Heart right ventricle (tissue), 16 donors: Measurements from ENCODE around the gene MUC4. TPM values are rescaled to one million over a fixed set of nuclear protein-coding genes. Genes with fewer than 3 reads are reported as not detected.

ENCODE experiments used
- ATAC-seq, 8 donors: fragments of 200-7000 bp; cut with Tn5 transposase; one replicate each; pipeline ENCODE4 v1.9.1; 2020; ENCODE audit warnings: mild to moderate bottlenecking in 8 of 8, moderate library complexity in 8 of 8, moderate number of reproducible peaks in 1 of 8
- DNase-seq, 2 donors: peaks; one replicate each; pipeline ENCODE4 v3.0.0-alpha.2; 2020
- H3K27ac ChIP-seq, 10 donors: fragments of 200-600 bp; sonication (generic) in 2 of 10; one replicate each; pipeline versions ENCODE4 v1.5.0 to v1.8.0; 2020 to 2022; ENCODE audit warnings: mild to moderate bottlenecking in 3 of 10
- H3K27me3 ChIP-seq, 7 donors: fragments of 200-600 bp; one replicate each; pipeline ENCODE4 v1.8.0; 2021 to 2022; ENCODE audit warnings: mild to moderate bottlenecking in 2 of 7
- H3K36me3 ChIP-seq, 9 donors: fragments of 200-600 bp; sonication (generic) in 1 of 9; one replicate each; pipeline versions ENCODE4 v1.5.0 to v1.8.0; 2020 to 2022; ENCODE audit warnings: mild to moderate bottlenecking in 2 of 9
- H3K4me1 ChIP-seq, 9 donors: fragments of 200-600 bp; sonication (generic) in 1 of 9; one replicate each; pipeline versions ENCODE4 v1.5.0 to v1.8.0; 2020 to 2022; ENCODE audit warnings: mild to moderate bottlenecking in 4 of 9
- H3K4me3 ChIP-seq, 10 donors: fragments of 200-600 bp; sonication (generic) in 2 of 10; one replicate each; pipeline versions ENCODE4 v1.5.0 to v1.8.0; 2020 to 2022; ENCODE audit warnings: mild to moderate bottlenecking in 7 of 10, moderate library complexity in 2 of 10
- H3K9me3 ChIP-seq, 11 donors: fragments of 200-600 bp in 10 of 11; sonication (generic) in 2 of 11; one replicate each; pipeline versions ENCODE4 v1.5.0 to v1.8.0; 2013 to 2022; ENCODE audit warnings: mild to moderate bottlenecking in 2 of 11, control low read depth in 1 of 11, moderate library complexity in 1 of 11
- CTCF ChIP-seq, 9 donors: fragments of 200-600 bp; sonication (generic) in 2 of 9; IDR thresholded peaks; one replicate each; pipeline versions ENCODE4 v1.5.0 to v1.8.0; 2021 to 2022; ENCODE audit warnings: antibody characterized with exemption in 9 of 9, mild to moderate bottlenecking in 5 of 9, moderate library complexity in 1 of 9
- WGBS, 2 donors: extraction: QIAGEN DNeasy Blood & Tissue Kit; methylation state at CpG; one replicate each; pipeline ENCODE4 v1.1.7; 2013; ENCODE audit warnings: inconsistent platforms in 1 of 2; 5-methylcytosine and 5-hydroxymethylcytosine counted together
- intact Hi-C, 10 donors: fragments of 100-400 bp; cut with DNase I; formaldehyde crosslinking; loops; one replicate each; pipeline versions ENCODE4 v1.11.1 to v1.14.2; 2022
- polyA plus RNA-seq, 2 donors: library from polyadenylated mRNA; stranded (reverse); fragments of 200-250 nt; gene quantifications; one replicate each; pipeline ENCODE4 v1.2.3, GENCODE V29; 2013
- total RNA-seq, 10 donors: library from RNA; stranded (reverse); fragmentation: NEBNext Ultra II Directional in 3 of 10; extraction: Animal tissue kit (Norgen Biotek cat#: 25700) in 3 of 10; gene quantifications; one replicate each; pipeline versions ENCODE4 v1.2.1 to v1.2.4, GENCODE V29; 2021 to 2023
- donor health status: Arrhythmogenic right ventricular cardiomyopathy.
- donor health status: ischemic (EF 13 %, LVEDD 7.1; RV severe dilation, severe dysfunction).
- donor health status: healthy with polysubstance abuse.
- donor health status: DM: no; HTN: yes; CAD: no.
- donor health status: DM: no; HTN: no; CAD: no.
- donor health status: ischemic (EF 25% LVEDD 6.9; RV normal size, moderate dysfunction).
- donor health status: ischemic (EF 25% LVEDD 5.7; RV mildly dilated, moderate dysfunction).
- donor health status: healthy.
- donor health status: DM: yes; HTN: yes; CAD: no.
- donor health status: Ischemic cardiomyopathy.
- donor health status: ischemic (EF 35%, LVEDD 5.7; RV mildly dilated, moderate dysfunction).
- donor health status: nonischemic (EF 11% LVEDD 7.7; RV severe dilation, severe dysfunction).
- donor health status: DM: yes; HTN: yes; CAD: no.
- donor health status: PGD.
- donor health status: ischemic (EF 29% LVEDD 5.4; RV normal size, mild dysfunction).
- donor health status: nonischemic (EF 23%, LVEDD 6.1; RV moderate dilation, normal function).

MUC4 gene
- total and polyA plus RNA-seq, 12 donors, result 0.01 TPM; not detected in 11

GRCh38 chr3:195767792-195768191 is 43.9 kb downstream of the MUC4 start:
- TF ChIP-seq CTCF (IDR thresholded peaks at IDR 0.05), result no peak
- DNase-seq (no peak), ATAC-seq (no peak)
- no peaks in the 10 kb centered on the region for H3K36me3 ChIP-seq
- WGBS, 2 donors, result 79 to 82% methylated on average over 10 of the region's 10 CpGs
- H3K27ac ChIP-seq, result no peak overlapping the region
- intact Hi-C loops, result no loop called here
- H3K9me3 ChIP-seq, result no peaks in the 10 kb centered on the region
- H3K27me3 ChIP-seq, result peaks cover 0 to 25% (median 12%) of the 10 kb centered on the region in 7 donors
- no peaks in the 10 kb centered on the region for H3K4me1 ChIP-seq
- H3K4me3 ChIP-seq, result no peak overlapping the region

- Histone ChIP-seq H3K9me3 (no peaks in the 10 kb centered on the region), H3K27me3 (peaks cover 0 to 35% (median 18%) of the 10 kb centered on the region in 7 donors), H3K4me3 (no peak overlapping the region), H3K4me1 (peaks cover 0 to 5% (median 0%) of the 10 kb centered on the region in 9 donors), H3K36me3 (no peaks in the 10 kb centered on the region), H3K27ac (no peak overlapping the region)
- intact Hi-C loops, result no loop called here
- 95 to 96% methylated on average over 14 of the region's 14 CpGs for WGBS, 2 donors
- no peak for ATAC-seq
- TF ChIP-seq CTCF (IDR thresholded peaks at IDR 0.05), result no peak
- no peak for DNase-seq
These were observed 45.1 kb downstream of the MUC4 start for GRCh38 chr3:195766671-195767070.

- Histone ChIP-seq H3K4me1 (peaks cover 0 to 14% (median 0%) of the 10 kb centered on the region in 9 donors), H3K27me3 (peaks cover 0 to 44% (median 30%) of the 10 kb centered on the region in 7 donors), H3K27ac (no peak overlapping the region), H3K36me3 (no peaks in the 10 kb centered on the region), H3K4me3 (no peak overlapping the region), H3K9me3 (no peaks in the 10 kb centered on the region)
- WGBS, 2 donors, result 81 to 87% methylated on average over 28 of the region's 28 CpGs
- ATAC-seq (no peak), DNase-seq (no peak)
- intact Hi-C loops, result no loop called here
- TF ChIP-seq CTCF (IDR thresholded peaks at IDR 0.05), result no peak
These were observed 46.6 kb downstream of the MUC4 start for GRCh38 chr3:195764961-195765706.

- no peak for DNase-seq
- TF ChIP-seq CTCF (IDR thresholded peaks at IDR 0.05), result no peak
- H3K4me1 ChIP-seq, result peaks cover 0 to 14% (median 0%) of the 10 kb centered on the region in 9 donors
- intact Hi-C loops, result no loop called here
- 81% methylated on average over 26 of the region's 26 CpGs for WGBS, 2 donors
- no peak overlapping the region for H3K4me3 ChIP-seq
- H3K9me3 ChIP-seq, result no peaks in the 10 kb centered on the region
- H3K36me3 ChIP-seq, result no peaks in the 10 kb centered on the region
- no peak overlapping the region for H3K27ac ChIP-seq
- no peak for ATAC-seq
- H3K27me3 ChIP-seq, result peaks cover 0 to 49% (median 34%) of the 10 kb centered on the region in 7 donors
These were observed 47.6 kb downstream of the MUC4 start for GRCh38 chr3:195763843-195764825.
